Stimulated activated CD4-positive, alpha-beta T cell treated with anti-CD3 and anti-CD28 coated beads, Interleukin-4, amount 100 ng/mL, for 1 hour (primary cell): ENCODE data around the gene FMO4.
A peak's percentile ranks its signal among the peaks of the same experiment; 100 is the strongest.
"Not testable (repeated sequence)": the region's sequence is repeated elsewhere in the genome, so short reads cannot be mapped to it uniquely, and the experiment has no call there.

Source experiments
- DNase-seq: peaks from one replicate; pipeline ENCODE4 v3.0.0-alpha.2; 2020

Gene FMO4

GRCh38 chr1:171313835-171314320, at the start of gene FMO4:
TSS of gene FMO4 (plus strand) at chr1:171314183. CDS start at chr1:171319826, 5,643 bp downstream.
- DNase-seq, result peak; percentile 63

GRCh38 chr1:171265686-171266085, 48.3 kb upstream of the FMO4 start:
- no peak for DNase-seq

GRCh38 chr1:171266930-171267329, 47.1 kb upstream of the FMO4 start:
- no peak for DNase-seq

GRCh38 chr1:171267391-171267790, 46.6 kb upstream of the FMO4 start:
- no peak for DNase-seq

- no peak for DNase-seq
These were observed 43.2 kb upstream of the FMO4 start for GRCh38 chr1:171270806-171271205.

- no peak for DNase-seq
These were observed 36.4 kb upstream of the FMO4 start for GRCh38 chr1:171277534-171277933.

GRCh38 chr1:171279234-171279633, 34.7 kb upstream of the FMO4 start:
- no peak for DNase-seq

GRCh38 chr1:171279678-171280077, 34.3 kb upstream of the FMO4 start:
- DNase-seq, result no peak

GRCh38 chr1:171280599-171280998, 33.4 kb upstream of the FMO4 start:
- no peak for DNase-seq

GRCh38 chr1:171286032-171286705, 27.8 kb upstream of the FMO4 start:
- no peak for DNase-seq

GRCh38 chr1:171290621-171291020, 23.4 kb upstream of the FMO4 start:
- DNase-seq, result no peak

GRCh38 chr1:171292799-171293198, 21.2 kb upstream of the FMO4 start:
- DNase-seq, result no peak

GRCh38 chr1:171295383-171295782, 18.6 kb upstream of the FMO4 start:
- not testable (repeated sequence) for DNase-seq

- no peak for DNase-seq
These were observed 18.2 kb upstream of the FMO4 start for GRCh38 chr1:171295821-171296220.

- no peak for DNase-seq
These were observed 17.1 kb upstream of the FMO4 start for GRCh38 chr1:171296897-171297296.

- no peak for DNase-seq
These were observed 15.3 kb upstream of the FMO4 start for GRCh38 chr1:171298696-171299095.

- DNase-seq, result no peak
These were observed 14.6 kb upstream of the FMO4 start for GRCh38 chr1:171299342-171299741.

- DNase-seq, result no peak
These were observed 13.6 kb upstream of the FMO4 start for GRCh38 chr1:171300401-171300800.

- no peak for DNase-seq
These were observed 3.3 kb upstream of the FMO4 start for GRCh38 chr1:171310661-171311087.

GRCh38 chr1:171311771-171312558, 2.0 kb upstream of the FMO4 start:
- DNase-seq, result no peak

- no peak for DNase-seq
These were observed 606 bp upstream of the FMO4 start for GRCh38 chr1:171313319-171313834.

GRCh38 chr1:171329251-171329650, 15.3 kb downstream of the FMO4 start:
- DNase-seq, result no peak

GRCh38 chr1:171334024-171334640, 20.1 kb downstream of the FMO4 start:
- no peak for DNase-seq

- no peak for DNase-seq
These were observed 22.0 kb downstream of the FMO4 start for GRCh38 chr1:171335964-171336363.
